CD8-positive, alpha-beta memory T cell (primary cell): ENCODE data around the gene CCDC15. TPM values are rescaled to one million over a fixed set of nuclear protein-coding genes. Genes with fewer than 3 reads are reported as not detected.
"Not testable (repeated sequence)": the region's sequence is repeated elsewhere in the genome, so short reads cannot be mapped to it uniquely, and the experiment has no call there.

Experiments used
- CTCF ChIA-PET: fragments of 350-600 bp; sonication (Branson Sonifier 250); formaldehyde crosslinking; loops from one replicate; lab custom pipeline; 2021; ENCODE audit warnings: antibody characterized with exemption; lab: Charles Lee
- POLR2A ChIA-PET: fragments of 350-600 bp; sonication (Branson Sonifier 250); formaldehyde crosslinking; loops from one replicate; lab custom pipeline; 2021; ENCODE audit warnings: antibody characterized with exemption; lab: Charles Lee
- DNase-seq, 5 donors: peaks; one replicate each; pipeline versions ENCODE4 v3.0.0 to v3.0.0-alpha.2; 2020 to 2022; ENCODE audit warnings: mixed read lengths in 1 of 5
- H3K27ac ChIP-seq: one replicate; pipeline ENCODE4 v1.7.0; 2013; ENCODE audit warnings: low read depth, mild to moderate bottlenecking, low read length, moderate library complexity
- H3K27me3 ChIP-seq: 2 replicates; pipeline ENCODE4 v1.7.0; 2013; ENCODE audit warnings: low read length, mild to moderate bottlenecking; ENCODE audit not compliant: insufficient read depth, poor library complexity, severe bottlenecking
- H3K36me3 ChIP-seq: 2 replicates; pipeline ENCODE4 v1.7.0; 2013; ENCODE audit warnings: mild to moderate bottlenecking, low read length, moderate library complexity; ENCODE audit not compliant: insufficient read depth
- H3K4me1 ChIP-seq: 2 replicates; pipeline ENCODE4 v1.7.0; 2013; ENCODE audit warnings: mild to moderate bottlenecking, low read length, moderate library complexity; ENCODE audit not compliant: insufficient read depth
- H3K4me3 ChIP-seq: 2 replicates; pipeline ENCODE4 v1.7.0; 2013; ENCODE audit warnings: mild to moderate bottlenecking, low read length
- H3K9me3 ChIP-seq: 2 replicates; pipeline ENCODE4 v1.7.0; 2013; ENCODE audit warnings: mild to moderate bottlenecking, low read length
- H3K27ac Mint-ChIP-seq, 8 donors: one replicate each; pipeline ENCODE4 v1.8.0; 2020 to 2021; ENCODE audit warnings: mixed read lengths in 8 of 8, mild to moderate bottlenecking in 6 of 8, inconsistent platforms in 3 of 8, moderate library complexity in 3 of 8
- H3K27me3 Mint-ChIP-seq, 2 donors: one replicate each; pipeline ENCODE4 v1.8.0; 2020 to 2021; ENCODE audit warnings: mixed read lengths in 2 of 2, mild to moderate bottlenecking in 1 of 2, moderate library complexity in 1 of 2
- H3K36me3 Mint-ChIP-seq, 3 donors: one replicate each; pipeline ENCODE4 v1.8.0; 2020 to 2021; ENCODE audit warnings: mixed read lengths in 3 of 3, inconsistent platforms in 1 of 3, mild to moderate bottlenecking in 1 of 3
- H3K4me1 Mint-ChIP-seq, 3 donors: one replicate each; pipeline ENCODE4 v1.8.0; 2020 to 2021; ENCODE audit warnings: mixed read lengths in 3 of 3, inconsistent platforms in 1 of 3, mild to moderate bottlenecking in 1 of 3
- H3K4me3 Mint-ChIP-seq, 7 donors: one replicate each; pipeline ENCODE4 v1.8.0; 2020 to 2021; ENCODE audit warnings: mixed read lengths in 7 of 7, mild to moderate bottlenecking in 6 of 7, moderate library complexity in 4 of 7, inconsistent platforms in 2 of 7
- H3K9me3 Mint-ChIP-seq, 5 donors: one replicate each; pipeline ENCODE4 v1.8.0; 2020 to 2022; ENCODE audit warnings: mixed read lengths in 5 of 5, mild to moderate bottlenecking in 3 of 5, moderate library complexity in 2 of 5, inconsistent platforms in 1 of 5
- polyA plus RNA-seq: library from polyadenylated mRNA; unstranded; fragments of 300-500 nt; fragmentation: Illumina TruSeq; gene quantifications from one replicate; pipeline ENCODE4 v1.2.3, GENCODE V29; 2021
- total RNA-seq, 2 experiments: library from RNA; stranded (reverse); gene quantifications; one replicate each; pipeline ENCODE4 v1.2.3, GENCODE V29; 2021

Gene CCDC15
- total and polyA plus RNA-seq, 3 experiments from 2014 or later, result 1.6 to 3.7 (median 3.6) TPM

DNA sequence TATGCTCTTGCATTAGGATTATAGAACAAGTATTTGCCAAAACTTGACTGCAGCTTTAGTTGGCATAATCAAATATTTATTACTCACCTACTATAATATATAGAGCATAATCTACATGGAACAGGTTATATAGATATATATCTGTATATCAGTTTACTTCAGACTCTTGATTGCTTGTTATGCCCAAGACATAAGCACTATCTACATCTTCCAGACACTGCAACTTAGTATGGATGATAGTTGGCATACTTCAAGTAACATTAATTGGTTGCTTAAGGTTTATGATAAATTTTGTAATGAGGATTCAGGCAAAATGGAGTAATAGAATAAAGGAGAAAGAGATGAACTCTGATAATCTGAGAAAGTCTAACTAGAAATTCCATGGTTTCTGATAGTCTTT, 1.0 kb downstream of the CCDC15 start:
- no peaks in the 10 kb centered on the region for H3K27me3 ChIP-seq
- no peak for DNase-seq
- no peak overlapping the region for H3K27ac ChIP-seq
- no peaks in the 10 kb centered on the region for H3K4me1 Mint-ChIP-seq
- no peak overlapping the region for H3K4me3 ChIP-seq
- no peak overlapping the region for H3K4me3 Mint-ChIP-seq
- H3K4me1 ChIP-seq, result peaks cover 41% of the 10 kb centered on the region
- H3K27ac Mint-ChIP-seq, result peak overlapping the region in 3 of 8 donors; percentile 5 to 40 (median 16)
- H3K36me3 ChIP-seq, result no peaks in the 10 kb centered on the region
- no peaks in the 10 kb centered on the region for H3K36me3 Mint-ChIP-seq
- no peaks in the 10 kb centered on the region for H3K9me3 Mint-ChIP-seq
- ChIA-PET CTCF (interaction anchor here (1.3 to 2.1 kb wide), 3 partner anchors 17 to 187 kb away, joined by 3 to 10 read pairs (median 6); no protein-coding TSS in a partner anchor), POLR2A (no interaction called here)
- no peaks in the 10 kb centered on the region for H3K9me3 ChIP-seq
- H3K27me3 Mint-ChIP-seq, result no peaks in the 10 kb centered on the region

DNA sequence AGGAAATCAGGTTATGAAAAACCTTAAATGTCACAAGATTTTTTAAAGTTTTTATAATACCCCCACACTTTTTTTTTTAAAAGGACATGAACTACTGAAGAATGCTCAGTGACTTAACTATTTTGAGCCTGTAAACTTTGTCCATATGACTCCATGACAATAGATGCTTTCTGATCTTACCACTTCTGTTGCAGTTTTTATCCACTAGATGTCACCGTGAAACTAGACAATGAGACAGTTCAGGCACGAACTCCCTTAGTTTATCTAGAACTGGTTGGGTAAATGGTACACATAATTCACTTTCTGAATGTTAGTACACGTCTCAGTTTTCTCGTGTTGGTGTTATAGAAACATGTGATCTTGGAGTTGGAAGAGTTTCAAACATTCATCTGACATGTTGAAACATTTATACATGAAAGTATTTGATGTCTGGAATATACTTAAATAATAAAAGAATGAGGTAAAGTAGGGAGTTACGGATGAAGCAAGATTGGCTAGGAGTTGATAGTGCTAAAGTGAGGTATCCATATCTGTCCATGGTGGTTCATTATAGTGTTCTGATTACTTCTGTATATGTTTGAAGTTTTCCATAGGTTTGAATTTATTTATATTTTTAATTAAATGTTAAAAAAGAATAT, 8.1 kb downstream of the CCDC15 start:
- POLR2A ChIA-PET, result no interaction called here
- peak in 2 of 5 donors; percentile 59 to 60 for DNase-seq
- Mint-ChIP-seq H3K27ac (no peak overlapping the region), H3K4me1 (no peaks in the 10 kb centered on the region), H3K36me3 (no peaks in the 10 kb centered on the region), H3K27me3 (no peaks in the 10 kb centered on the region), H3K9me3 (no peaks in the 10 kb centered on the region), H3K4me3 (no peak overlapping the region)
- Histone ChIP-seq H3K9me3 (no peaks in the 10 kb centered on the region), H3K36me3 (no peaks in the 10 kb centered on the region), H3K4me1 (no peaks in the 10 kb centered on the region), H3K4me3 (no peak overlapping the region), H3K27ac (no peak overlapping the region), H3K27me3 (no peaks in the 10 kb centered on the region)
- CTCF ChIA-PET, result interaction anchor here (0.9 to 4.9 kb wide), 2 partner anchors 162 to 180 kb away, joined by 3 to 30 read pairs; no protein-coding TSS in a partner anchor

DNA sequence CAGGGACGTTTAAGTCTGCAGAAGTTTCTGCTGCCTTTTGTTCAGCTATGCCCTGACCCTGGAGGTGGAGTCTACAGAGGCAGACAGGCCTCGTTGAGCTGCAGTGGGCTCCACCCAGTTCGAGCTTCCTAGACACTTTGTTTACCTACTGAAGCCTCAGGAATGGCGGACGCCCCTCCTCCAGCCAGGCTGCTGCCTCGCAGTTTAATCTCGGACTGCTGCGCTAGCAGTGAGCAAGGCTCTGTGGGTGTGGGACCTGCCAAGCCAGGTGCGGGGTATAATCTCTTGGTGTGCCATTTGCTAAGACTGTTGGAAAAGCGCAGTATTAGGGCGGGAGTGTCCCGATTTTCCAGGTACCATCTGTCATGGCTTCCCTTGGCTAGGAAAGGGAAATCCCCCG, 14.2 kb downstream of the CCDC15 start:
- H3K27ac Mint-ChIP-seq, H3K4me3 ChIP-seq, H3K27me3 Mint-ChIP-seq, H3K4me1 Mint-ChIP-seq, H3K9me3 Mint-ChIP-seq, H3K36me3 ChIP-seq, H3K27ac ChIP-seq, POLR2A ChIA-PET, H3K9me3 ChIP-seq, DNase-seq, H3K4me3 Mint-ChIP-seq, H3K27me3 ChIP-seq, H3K36me3 Mint-ChIP-seq, H3K4me1 ChIP-seq: not testable (repeated sequence)
- CTCF ChIA-PET, result interaction anchor here (2.2 kb wide), 1 partner anchor 174 kb away, joined by 6 read pairs; no protein-coding TSS in a partner anchor

DNA sequence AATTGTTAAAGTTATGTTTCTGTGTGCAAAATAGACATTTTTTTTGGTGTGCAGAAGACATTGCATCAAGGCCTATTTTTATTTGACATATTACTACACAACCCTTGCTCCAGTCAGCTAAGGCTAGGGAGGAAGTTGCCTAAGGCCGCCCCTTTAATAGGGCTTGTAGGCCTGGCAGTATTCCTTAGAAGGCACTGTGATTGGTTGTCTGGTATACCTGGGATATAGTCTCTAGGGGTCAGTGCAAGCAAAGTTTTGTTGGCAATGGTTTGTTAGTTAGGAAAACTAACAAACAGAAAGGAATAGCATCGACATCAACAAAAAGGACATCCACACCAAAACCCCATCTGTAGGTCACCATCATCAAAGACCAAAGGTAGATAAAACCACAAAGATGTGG, 16.9 kb downstream of the CCDC15 start:
- no peak for DNase-seq
- Histone ChIP-seq H3K36me3 (no peaks in the 10 kb centered on the region), H3K4me1 (no peaks in the 10 kb centered on the region), H3K27me3 (no peaks in the 10 kb centered on the region), H3K4me3 (no peak overlapping the region), H3K27ac (no peak overlapping the region), H3K9me3 (no peaks in the 10 kb centered on the region)
- CTCF ChIA-PET, result no interaction called here
- H3K4me1 Mint-ChIP-seq, result no peaks in the 10 kb centered on the region
- H3K4me3 Mint-ChIP-seq, result no peak overlapping the region
- no peaks in the 10 kb centered on the region for H3K9me3 Mint-ChIP-seq
- no peaks in the 10 kb centered on the region for H3K27me3 Mint-ChIP-seq
- no peak overlapping the region for H3K27ac Mint-ChIP-seq
- POLR2A ChIA-PET, result no interaction called here
- H3K36me3 Mint-ChIP-seq, result peaks cover 0 to 5% (median 4%) of the 10 kb centered on the region in 3 donors

DNA sequence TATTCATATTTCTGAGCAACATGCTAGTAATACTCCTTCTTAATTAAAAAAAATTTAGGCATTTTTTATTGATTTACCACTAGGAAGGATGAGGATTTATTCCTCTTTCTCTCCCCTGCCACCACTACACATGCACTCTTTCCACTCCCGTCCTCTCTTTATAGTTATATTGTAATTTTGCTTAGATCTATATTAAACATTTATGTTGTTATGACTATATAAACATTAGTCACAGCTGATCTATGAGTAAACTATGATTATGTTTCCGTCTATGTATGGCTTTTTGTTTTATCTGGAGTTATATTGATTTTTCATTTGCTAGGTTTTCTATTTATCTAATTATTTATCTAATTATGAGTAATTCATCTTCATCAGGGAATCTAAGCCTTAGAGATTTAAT, 17.8 kb downstream of the CCDC15 start:
- no peak overlapping the region for H3K27ac Mint-ChIP-seq
- Histone ChIP-seq H3K4me3 (no peak overlapping the region), H3K27me3 (no peaks in the 10 kb centered on the region), H3K36me3 (no peaks in the 10 kb centered on the region), H3K9me3 (no peaks in the 10 kb centered on the region), H3K27ac (no peak overlapping the region), H3K4me1 (no peaks in the 10 kb centered on the region)
- no peak for DNase-seq
- ChIA-PET POLR2A (no interaction called here), CTCF (no interaction called here)
- H3K4me1 Mint-ChIP-seq, result no peaks in the 10 kb centered on the region
- no peaks in the 10 kb centered on the region for H3K27me3 Mint-ChIP-seq
- H3K9me3 Mint-ChIP-seq, result no peaks in the 10 kb centered on the region
- peaks cover 0 to 5% (median 4%) of the 10 kb centered on the region in 3 donors for H3K36me3 Mint-ChIP-seq
- H3K4me3 Mint-ChIP-seq, result no peak overlapping the region

DNA sequence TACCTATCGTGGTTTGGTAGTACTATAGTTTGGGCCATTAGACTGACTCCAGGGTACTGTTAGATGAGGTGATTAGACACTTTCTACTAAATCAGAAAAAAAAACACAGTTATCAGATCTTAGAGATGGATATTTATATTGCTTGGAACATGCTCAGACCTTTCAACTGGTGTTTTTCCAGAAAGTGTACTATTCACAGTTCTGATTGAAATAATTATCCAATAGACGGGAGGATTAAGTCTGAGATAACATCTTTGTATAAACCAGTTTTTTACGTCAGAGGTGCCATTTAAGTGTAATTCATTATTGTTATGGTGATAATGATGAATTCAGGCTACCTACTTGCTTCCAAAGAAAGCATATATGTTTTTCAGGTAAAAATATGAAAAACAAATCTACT, 22.5 kb downstream of the CCDC15 start:
- POLR2A ChIA-PET, result no interaction called here
- no peaks in the 10 kb centered on the region for H3K4me1 Mint-ChIP-seq

DNA sequence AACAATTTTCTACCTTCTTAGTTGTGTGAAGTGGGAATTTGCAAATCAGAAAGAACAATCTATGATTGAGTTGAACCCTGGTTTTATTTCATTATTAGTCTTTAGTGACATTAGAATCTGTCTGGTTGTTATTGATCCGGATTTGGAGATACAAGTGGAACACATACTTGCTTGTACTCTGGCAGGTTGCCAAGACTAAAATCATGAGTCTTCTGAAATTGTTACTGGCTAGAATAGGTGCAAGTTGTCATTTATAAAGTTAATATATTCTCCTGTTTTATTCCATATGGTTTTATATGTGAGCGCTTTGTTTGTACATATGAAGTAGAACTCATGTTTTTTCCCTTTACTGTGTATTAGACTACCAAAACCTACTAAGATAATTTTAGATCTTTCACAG, 23.0 kb downstream of the CCDC15 start:
- POLR2A ChIA-PET, result no interaction called here
- no peak overlapping the region for H3K27ac ChIP-seq
- no peaks in the 10 kb centered on the region for H3K27me3 ChIP-seq
- DNase-seq, result no peak
- H3K36me3 ChIP-seq, result no peaks in the 10 kb centered on the region
- H3K4me3 ChIP-seq, result no peak overlapping the region
- no peak overlapping the region for H3K27ac Mint-ChIP-seq
- CTCF ChIA-PET, result no interaction called here
- no peaks in the 10 kb centered on the region for H3K4me1 ChIP-seq
- no peak overlapping the region for H3K4me3 Mint-ChIP-seq
- no peaks in the 10 kb centered on the region for H3K27me3 Mint-ChIP-seq
- no peaks in the 10 kb centered on the region for H3K4me1 Mint-ChIP-seq
- no peaks in the 10 kb centered on the region for H3K9me3 ChIP-seq
- H3K36me3 Mint-ChIP-seq, result peaks cover 21 to 42% (median 33%) of the 10 kb centered on the region in 3 donors
- H3K9me3 Mint-ChIP-seq, result peaks cover 12 to 26% (median 23%) of the 10 kb centered on the region in 5 donors

More for the DNA sequence above, 22.5 kb downstream of the CCDC15 start:
- CTCF ChIA-PET, result no interaction called here
- H3K27ac ChIP-seq, result no peak overlapping the region
- Mint-ChIP-seq H3K9me3 (peaks cover 10 to 26% (median 19%) of the 10 kb centered on the region in 5 donors), H3K36me3 (peaks cover 19 to 37% (median 28%) of the 10 kb centered on the region in 3 donors), H3K4me3 (no peak overlapping the region), H3K27me3 (no peaks in the 10 kb centered on the region), H3K27ac (no peak overlapping the region)
- H3K27me3 ChIP-seq, result no peaks in the 10 kb centered on the region
- H3K4me1 ChIP-seq, result no peaks in the 10 kb centered on the region
- no peak overlapping the region for H3K4me3 ChIP-seq
- H3K36me3 ChIP-seq, result no peaks in the 10 kb centered on the region
- no peak for DNase-seq
- H3K9me3 ChIP-seq, result no peaks in the 10 kb centered on the region

DNA sequence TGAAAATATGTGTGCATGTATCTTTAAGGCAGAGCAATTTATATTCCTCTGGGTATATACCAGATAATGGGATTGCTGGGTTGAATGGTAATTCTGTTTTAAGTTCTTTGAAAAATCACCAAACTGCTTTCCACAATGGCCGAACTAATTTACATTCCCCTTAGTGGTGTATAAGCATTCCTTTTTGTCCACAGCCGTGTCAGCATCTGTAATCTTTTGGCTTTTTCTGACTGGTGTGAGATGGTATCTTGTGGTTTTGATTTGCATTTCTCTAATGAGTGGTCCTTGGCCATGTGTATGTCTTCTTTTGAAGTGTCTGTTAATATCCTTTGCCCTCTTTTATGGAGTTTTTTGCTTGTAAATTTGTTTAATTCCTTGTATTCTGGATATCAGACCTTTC, 24.3 kb downstream of the CCDC15 start:
- CTCF ChIA-PET, result no interaction called here
- no peak for DNase-seq
- no peaks in the 10 kb centered on the region for H3K27me3 Mint-ChIP-seq
- no peaks in the 10 kb centered on the region for H3K9me3 ChIP-seq
- peaks cover 12 to 37% (median 34%) of the 10 kb centered on the region in 5 donors for H3K9me3 Mint-ChIP-seq
- H3K27ac ChIP-seq, result no peak overlapping the region
- H3K4me1 ChIP-seq, result no peaks in the 10 kb centered on the region
- no peaks in the 10 kb centered on the region for H3K4me1 Mint-ChIP-seq
- H3K4me3 ChIP-seq, result no peak overlapping the region
- POLR2A ChIA-PET, result no interaction called here
- H3K27me3 ChIP-seq, result no peaks in the 10 kb centered on the region
- peak overlapping the region in 1 of 8 donors; percentile 44 for H3K27ac Mint-ChIP-seq
- H3K36me3 ChIP-seq, result no peaks in the 10 kb centered on the region
- peaks cover 33 to 55% (median 42%) of the 10 kb centered on the region in 3 donors for H3K36me3 Mint-ChIP-seq
- H3K4me3 Mint-ChIP-seq, result no peak overlapping the region
